ENCODE data around the gene SDCBP2.
A peak's percentile ranks its signal among the peaks of the same experiment; 100 is the strongest.

Gene SDCBP2

GRCh38 chr20:1267809-1268374 is 61.0 kb downstream of the SDCBP2 start:
- DNase-seq = no peak

- DNase-seq = no peak
Measured at GRCh38 chr20:1267161-1267560, 61.8 kb downstream of the SDCBP2 start.

GRCh38 chr20:1266167-1266973 is 62.6 kb downstream of the SDCBP2 start, which contains the start of gene SNPH:
Gene SNPH, plus strand, starts transcription at chr20:1266294. Its CDS starts 29,946 bp downstream, at chr20:1296240.
- peak; percentile 63 for DNase-seq

GRCh38 chr20:1265916-1266166 is 63.1 kb downstream of the SDCBP2 start:
- no peak for DNase-seq

- no peak for DNase-seq
Measured at GRCh38 chr20:1265226-1265915, 63.6 kb downstream of the SDCBP2 start.

- no peak for DNase-seq
Measured at GRCh38 chr20:1264727-1265126, 64.2 kb downstream of the SDCBP2 start.

GRCh38 chr20:1263853-1264252 is 65.1 kb downstream of the SDCBP2 start:
- DNase-seq = no peak
